Stimulated activated CD4-positive, alpha-beta T cell treated with anti-CD3 and anti-CD28 coated beads, Interleukin-1b, Interleukin-23, amount 100 ng/mL, for 48 hours (primary cell): ENCODE measurements around the gene UBP1.
"Not testable (repeated sequence)": the region's sequence is repeated elsewhere in the genome, so short reads cannot be mapped to it uniquely, and the experiment has no call there.

Source experiments
- DNase-seq: peaks from one replicate; pipeline ENCODE4 v3.0.0-alpha.2; 2020

The UBP1 gene, protein sequence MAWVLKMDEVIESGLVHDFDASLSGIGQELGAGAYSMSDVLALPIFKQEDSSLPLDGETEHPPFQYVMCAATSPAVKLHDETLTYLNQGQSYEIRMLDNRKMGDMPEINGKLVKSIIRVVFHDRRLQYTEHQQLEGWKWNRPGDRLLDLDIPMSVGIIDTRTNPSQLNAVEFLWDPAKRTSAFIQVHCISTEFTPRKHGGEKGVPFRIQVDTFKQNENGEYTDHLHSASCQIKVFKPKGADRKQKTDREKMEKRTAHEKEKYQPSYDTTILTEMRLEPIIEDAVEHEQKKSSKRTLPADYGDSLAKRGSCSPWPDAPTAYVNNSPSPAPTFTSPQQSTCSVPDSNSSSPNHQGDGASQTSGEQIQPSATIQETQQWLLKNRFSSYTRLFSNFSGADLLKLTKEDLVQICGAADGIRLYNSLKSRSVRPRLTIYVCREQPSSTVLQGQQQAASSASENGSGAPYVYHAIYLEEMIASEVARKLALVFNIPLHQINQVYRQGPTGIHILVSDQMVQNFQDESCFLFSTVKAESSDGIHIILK

GRCh38 chr3:33440328-33441224 is at the start of gene UBP1:
TSS of gene UBP1 (minus strand) at chr3:33440405. CDS start at chr3:33439848, 557 bp downstream.
- DNase-seq = peak; percentile 99

DNA sequence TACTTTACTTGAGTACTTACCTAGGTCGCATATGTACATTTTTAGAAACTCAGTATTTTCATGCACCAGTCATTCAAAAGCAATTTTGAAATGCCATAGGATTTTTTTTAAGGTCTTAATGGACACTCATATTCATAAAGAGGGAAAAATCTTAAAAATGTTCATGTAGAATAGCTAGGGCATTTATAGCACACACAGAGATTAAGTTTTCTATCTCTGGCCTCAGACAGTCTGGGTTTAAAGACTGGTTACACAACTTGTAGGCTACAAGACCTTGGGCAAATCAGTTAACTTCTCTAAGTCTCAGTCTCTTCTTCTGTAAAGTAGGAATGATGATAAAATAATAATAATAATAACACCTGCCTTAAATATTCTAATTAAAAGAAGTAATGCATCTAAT is 48.5 kb upstream of the UBP1 start:
- DNase-seq = no peak

DNA sequence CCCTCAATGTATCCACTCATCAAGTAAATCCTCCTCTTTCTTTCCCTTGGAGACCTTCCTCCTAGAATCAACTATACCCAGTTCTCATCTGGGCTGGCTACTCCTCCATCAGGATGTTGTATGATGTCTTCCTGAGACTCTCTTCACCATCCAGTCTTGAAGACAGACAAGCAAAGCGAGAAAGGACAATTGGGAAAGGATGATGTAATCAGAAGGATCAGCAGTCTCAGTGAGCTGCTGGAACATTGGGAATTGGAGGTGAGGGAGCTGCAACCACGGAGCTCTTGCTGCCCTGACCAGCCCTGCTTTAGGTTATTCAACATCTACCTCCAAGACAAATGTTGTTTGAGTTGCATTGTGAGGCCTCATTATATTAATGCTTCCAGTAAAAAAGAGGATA is 48.0 kb upstream of the UBP1 start:
- no peak for DNase-seq

DNA sequence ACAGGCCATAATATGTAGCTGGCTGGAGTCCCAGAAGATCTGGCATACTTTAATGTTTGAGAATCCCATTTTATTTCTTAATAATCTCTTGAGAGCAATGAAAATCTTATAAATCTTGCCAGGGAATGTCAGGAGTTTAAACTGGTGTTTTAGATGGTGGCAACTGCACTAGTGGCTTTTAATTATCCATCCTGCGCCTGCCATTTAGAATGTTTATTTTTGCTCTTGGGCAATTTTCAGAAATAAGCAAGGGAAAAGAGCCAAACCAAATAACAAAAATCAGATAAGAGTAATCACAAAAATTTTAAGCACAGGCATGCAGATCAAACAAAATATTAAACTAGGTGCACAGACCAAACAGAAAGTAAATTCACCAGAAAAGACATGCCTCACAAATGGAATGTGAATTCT is 41.9 kb upstream of the UBP1 start:
- DNase-seq = no peak

GRCh38 chr3:33474896-33475295 is 34.7 kb upstream of the UBP1 start:
- DNase-seq = no peak

- no peak for DNase-seq
Measured at GRCh38 chr3:33473813-33474212, 33.6 kb upstream of the UBP1 start.

DNA sequence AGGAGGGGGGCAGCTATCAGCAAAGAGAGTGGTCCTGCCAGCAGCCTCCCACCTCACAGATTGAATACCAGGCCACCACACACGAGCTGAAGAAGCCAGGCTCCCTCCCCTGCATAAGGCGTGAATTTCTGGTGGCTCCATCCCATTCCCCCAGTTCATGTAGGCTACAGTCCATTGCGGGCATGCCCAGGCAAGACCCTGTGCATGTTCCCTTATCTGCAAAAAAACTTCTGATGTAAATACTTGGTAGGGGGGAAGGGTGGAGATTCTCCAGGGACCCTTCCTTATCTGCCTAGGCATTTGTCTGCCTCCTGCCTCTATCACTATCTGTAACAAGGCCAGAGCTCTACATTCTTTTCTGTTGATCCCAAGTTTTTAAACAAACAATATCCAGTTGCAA is 27.6 kb upstream of the UBP1 start:
- no peak for DNase-seq

DNA sequence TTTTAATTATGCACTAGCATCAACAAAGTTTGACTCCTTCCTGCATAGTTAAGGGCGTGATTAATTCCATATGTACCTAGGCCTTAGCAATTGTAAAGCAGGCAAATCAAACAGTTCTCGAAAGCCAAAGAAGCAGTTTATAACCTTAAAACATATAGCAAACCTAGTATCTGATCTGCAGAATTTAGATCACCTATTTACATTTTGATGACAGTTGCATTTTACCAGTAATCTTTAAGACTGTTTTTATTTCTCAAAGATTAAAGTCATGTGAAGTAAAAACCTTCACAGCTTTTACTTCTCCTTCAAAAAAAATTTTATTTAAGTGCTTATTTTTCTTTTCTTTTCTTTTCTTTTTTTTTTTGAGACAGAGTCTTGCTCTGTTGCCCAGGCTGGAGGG is 20.9 kb upstream of the UBP1 start:
- no peak for DNase-seq

- DNase-seq = not testable (repeated sequence)
Measured at GRCh38 chr3:33459577-33459976, 19.4 kb upstream of the UBP1 start.

DNA sequence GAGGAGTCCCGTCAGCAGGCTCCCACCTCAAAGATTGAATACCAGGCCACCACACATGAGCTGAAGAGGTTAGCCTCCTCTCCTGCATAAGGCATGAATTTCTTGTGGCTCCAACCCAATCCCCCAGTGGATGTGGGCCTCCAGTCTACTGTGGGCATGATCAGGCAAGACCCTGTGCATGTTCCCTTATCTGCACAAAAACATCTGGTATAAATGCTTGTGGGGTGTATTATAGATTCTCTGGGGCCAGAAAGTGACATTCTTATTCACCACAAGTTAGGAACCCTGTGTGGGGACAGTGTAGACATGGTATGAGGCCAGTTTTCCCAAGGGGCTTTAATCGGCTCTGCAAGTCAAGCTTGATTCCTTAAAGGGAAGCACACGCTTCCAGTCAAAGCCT is 18.2 kb upstream of the UBP1 start:
- no peak for DNase-seq

DNA sequence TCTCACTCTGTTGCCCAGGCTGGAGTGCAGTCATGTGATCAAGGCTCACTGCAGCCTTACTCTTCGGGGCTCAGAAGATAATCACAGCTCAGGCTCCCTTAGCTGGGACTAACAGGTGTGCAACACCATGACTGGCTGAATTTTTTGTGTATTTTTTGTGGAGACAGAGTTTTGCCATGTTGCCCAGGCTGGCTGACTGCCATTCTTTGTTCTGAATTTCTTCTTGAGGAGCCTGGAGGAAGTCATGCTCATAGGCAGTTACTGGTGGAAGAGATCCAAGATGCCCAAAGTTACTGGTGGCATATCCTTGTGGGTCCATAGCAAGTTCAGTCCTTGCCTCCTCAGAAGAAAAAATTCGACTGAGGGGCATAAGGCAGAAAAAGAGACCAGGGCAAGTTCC is 16.6 kb upstream of the UBP1 start:
- no peak for DNase-seq

DNA sequence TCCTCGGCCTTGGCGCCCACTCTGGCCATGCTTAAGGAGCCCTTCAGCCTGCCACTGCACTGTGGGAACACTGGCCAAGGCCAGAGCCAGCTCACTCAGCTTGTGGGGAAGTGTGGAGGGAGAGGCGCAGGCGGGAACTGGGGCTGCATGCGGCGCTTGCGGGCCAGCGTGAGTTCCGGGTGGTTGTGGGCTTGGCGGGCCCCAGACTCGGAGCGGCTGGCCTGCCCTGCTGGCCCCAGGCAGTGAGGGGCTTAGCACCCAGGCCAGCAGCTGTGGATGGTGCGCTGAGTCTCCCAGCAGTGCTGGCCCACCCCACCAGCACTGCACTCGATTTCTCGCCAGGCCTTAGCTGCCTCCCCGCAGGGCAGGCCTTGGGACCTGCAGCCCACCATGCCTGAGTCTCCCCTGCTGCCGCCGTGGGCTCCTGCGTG is 13.1 kb upstream of the UBP1 start:
- DNase-seq = no peak

GRCh38 chr3:33451994-33452393 is 11.8 kb upstream of the UBP1 start:
- DNase-seq = not testable (repeated sequence)

GRCh38 chr3:33447958-33448357 is 7.8 kb upstream of the UBP1 start:
- DNase-seq = no peak

DNA sequence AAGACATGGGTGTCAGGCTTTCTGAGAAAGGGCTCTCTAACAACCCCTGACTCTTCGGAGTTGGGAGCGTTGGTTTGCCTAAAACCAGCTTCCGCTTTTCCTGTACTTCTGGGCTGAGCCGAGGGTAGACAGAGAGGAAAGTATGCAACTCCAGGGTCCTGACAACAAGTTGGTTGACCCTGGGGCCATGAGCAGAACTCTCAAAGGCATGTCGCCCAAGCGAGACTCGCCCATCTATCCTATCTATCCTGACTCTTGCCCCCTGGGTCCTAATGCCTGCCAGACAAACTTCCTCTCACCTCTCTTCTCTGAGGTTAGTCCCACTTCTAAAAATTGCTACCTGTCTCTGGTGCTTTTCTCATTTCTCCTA is 7.0 kb upstream of the UBP1 start:
- not testable (repeated sequence) for DNase-seq

- DNase-seq = no peak
Measured at GRCh38 chr3:33442190-33442589, 2.0 kb upstream of the UBP1 start.

DNA sequence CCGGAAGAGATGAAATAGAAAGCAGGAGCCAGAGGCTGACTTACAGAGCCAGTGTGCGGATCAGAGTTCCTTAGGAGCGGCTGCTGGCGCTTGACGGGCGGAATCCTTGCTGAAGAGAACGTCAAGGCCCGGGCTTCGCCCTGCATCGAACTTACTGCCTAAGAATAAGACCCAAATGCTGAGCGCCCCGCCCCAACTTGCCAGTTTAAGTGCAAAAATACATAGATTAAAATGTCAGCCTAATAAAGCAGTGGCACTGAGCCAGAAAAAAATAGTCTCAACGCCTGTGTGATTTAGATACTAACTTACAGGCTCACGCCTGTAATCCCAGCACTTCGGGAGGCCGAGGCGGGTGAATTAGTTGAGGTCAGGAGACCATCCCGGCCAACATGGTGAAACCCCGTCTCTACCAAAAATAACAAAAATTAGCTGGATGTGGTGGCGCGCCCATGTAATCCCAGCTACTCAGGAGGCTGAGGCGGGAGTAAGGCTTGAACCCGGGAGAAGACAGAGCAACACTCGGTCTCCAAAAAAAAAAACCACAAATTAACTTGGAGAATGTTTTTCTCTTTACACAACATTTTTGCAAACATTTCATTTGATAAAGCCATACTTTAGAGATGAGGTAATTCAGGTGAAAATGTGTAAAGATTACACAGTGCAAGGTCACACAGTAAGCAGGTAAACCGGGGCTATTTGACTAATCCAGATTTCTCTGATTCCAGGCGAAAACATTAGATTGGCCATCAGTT is 1.2 kb upstream of the UBP1 start:
- DNase-seq = no peak

GRCh38 chr3:33439546-33440327 is 468 bp downstream of the UBP1 start:
- DNase-seq = peak; percentile 54

DNA sequence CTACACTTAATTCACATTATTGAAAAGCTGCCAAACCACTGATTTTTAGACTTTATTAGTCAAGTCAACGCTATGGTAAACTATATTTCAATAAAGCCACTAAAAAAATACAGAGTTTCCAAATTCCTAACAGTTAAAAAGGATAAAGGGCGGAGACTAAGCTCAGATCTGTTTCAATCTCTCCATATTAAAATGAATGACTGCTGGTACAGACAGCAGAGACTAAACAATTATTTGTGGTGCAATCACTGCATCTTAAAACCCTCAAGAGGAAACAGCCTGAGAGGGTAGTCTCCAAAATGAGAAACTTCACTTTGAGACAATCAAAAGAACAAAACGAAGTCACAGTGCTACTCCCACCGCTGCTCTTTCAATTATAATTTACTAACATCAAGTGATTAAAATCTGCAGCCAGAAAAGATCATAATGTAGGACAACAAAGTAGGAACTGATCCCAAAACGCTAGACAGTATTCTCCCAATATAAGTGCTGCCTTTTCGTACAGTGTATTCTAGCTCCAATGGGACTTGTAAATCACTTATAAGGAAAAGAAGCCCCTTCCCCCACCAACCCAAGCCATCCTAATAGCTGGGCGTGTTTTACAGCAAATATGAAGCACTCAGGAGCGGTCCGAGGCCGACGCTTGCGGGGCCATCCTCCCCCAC is 1.2 kb downstream of the UBP1 start:
- DNase-seq = no peak

DNA sequence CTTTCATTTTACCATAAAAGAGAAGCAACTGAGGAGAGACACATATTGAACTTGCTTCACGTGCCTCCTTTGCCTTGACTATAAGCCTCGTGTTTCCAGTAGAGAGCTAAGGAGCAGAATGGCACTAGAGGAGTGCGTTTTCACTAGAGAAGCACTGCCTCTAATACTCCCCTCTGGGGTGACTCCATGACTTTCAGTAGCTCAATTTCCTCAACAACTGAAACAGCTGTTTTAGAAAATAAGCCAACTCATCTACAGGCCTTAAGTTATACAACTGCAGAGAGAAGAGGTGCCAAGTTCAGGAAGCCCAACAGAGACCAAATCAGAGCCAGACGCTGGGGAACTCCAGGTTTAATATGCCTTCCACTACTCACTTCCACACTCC is 1.9 kb downstream of the UBP1 start:
- DNase-seq = no peak

DNA sequence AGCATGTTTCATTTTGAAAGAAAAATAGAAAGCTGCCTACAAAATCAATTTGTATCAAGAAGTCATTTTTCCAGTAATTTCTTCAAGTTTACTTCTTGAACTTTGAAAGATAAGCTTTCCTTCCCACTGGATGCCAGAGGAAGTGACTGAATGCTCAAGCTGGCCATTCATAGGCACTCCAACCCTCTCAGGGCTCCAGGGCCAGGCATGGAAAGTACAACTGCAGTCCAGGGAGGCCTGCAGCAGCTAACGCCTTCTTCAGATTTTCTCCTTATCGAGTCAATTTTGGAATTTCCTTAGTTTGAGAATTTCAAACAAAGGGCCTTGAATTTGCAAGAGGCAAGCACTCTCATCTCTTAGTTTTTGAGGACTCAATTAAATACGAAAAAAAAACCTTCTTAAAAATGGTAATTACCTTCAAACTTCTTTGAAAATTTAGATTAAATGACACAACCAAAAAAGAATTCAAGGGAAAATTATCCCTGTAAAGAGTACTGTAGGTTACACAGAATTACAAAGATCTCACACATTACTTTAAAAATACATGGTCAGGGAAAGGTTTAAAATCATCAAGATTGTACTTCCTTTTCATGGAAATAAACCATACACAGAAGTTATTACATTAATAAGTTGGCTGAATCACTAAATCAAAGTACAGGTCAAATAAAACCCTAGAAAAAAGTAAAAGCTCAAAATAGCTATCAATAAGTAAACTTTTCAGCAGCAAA is 2.5 kb downstream of the UBP1 start:
- DNase-seq = no peak
